Sigmoid colon (tissue), 7 donors: ENCODE data around the gene HBM. TPM values are rescaled to one million over a fixed set of nuclear protein-coding genes. Genes with fewer than 3 reads are reported as not detected.
"Not testable (repeated sequence)": the region's sequence is repeated elsewhere in the genome, so short reads cannot be mapped to it uniquely, and the experiment has no call there.

Experiments
- DNase-seq: peaks from one replicate; pipeline ENCODE4 v3.0.0-alpha.2; 2019
- H3K27ac ChIP-seq, 4 donors: fragments of 200-600 bp; sonication (generic); one replicate each; pipeline ENCODE4 v1.5.1; 2016 to 2019; ENCODE audit warnings: mild to moderate bottlenecking in 1 of 4
- H3K27me3 ChIP-seq, 3 donors: fragments of 200-600 bp; sonication (generic); one replicate each; pipeline ENCODE4 v1.5.1; 2019; ENCODE audit warnings: mild to moderate bottlenecking in 1 of 3
- H3K36me3 ChIP-seq, 4 donors: fragments of 200-600 bp; sonication (generic); one replicate each; pipeline ENCODE4 v1.5.1; 2016 to 2019
- H3K4me1 ChIP-seq, 4 donors: fragments of 200-600 bp; sonication (generic); one replicate each; pipeline ENCODE4 v1.5.1; 2017 to 2019
- H3K4me3 ChIP-seq, 4 donors: fragments of 200-600 bp; sonication (generic); one replicate each; pipeline ENCODE4 v1.5.1; 2017 to 2019; ENCODE audit warnings: mild to moderate bottlenecking in 2 of 4, moderate library complexity in 1 of 4
- H3K9me3 ChIP-seq, 4 donors: fragments of 200-600 bp in 3 of 4; sonication (generic) in 3 of 4; one replicate each; pipeline versions ENCODE4 v1.5.1 to v1.6.1; 2013 to 2019
- CTCF ChIP-seq, 4 experiments: fragments of 450-650 bp in 3 of 4; fragments of 200-600 bp in 1 of 4; IDR thresholded peaks; one replicate each; pipeline ENCODE4 v1.5.1; 2016 to 2019; ENCODE audit warnings: antibody characterized with exemption in 4 of 4, mild to moderate bottlenecking in 3 of 4, moderate library complexity in 2 of 4
- EP300 ChIP-seq, 4 donors: sonication (generic); formaldehyde crosslinking; IDR thresholded peaks; one replicate each; pipeline ENCODE4 v1.6.1; 2017; ENCODE audit warnings: antibody characterized with exemption in 4 of 4
- POLR2A ChIP-seq, 2 donors: fragments of 450-650 bp; IDR thresholded peaks; one replicate each; pipeline ENCODE4 v1.6.1; 2016; ENCODE audit warnings: antibody characterized with exemption in 2 of 2, mild to moderate bottlenecking in 2 of 2, moderate library complexity in 2 of 2
- POLR2AphosphoS5 ChIP-seq, 4 donors: sonication (generic); formaldehyde crosslinking; IDR thresholded peaks; one replicate each; pipeline ENCODE4 v1.6.1; 2017; ENCODE audit warnings: antibody characterized with exemption in 4 of 4
- WGBS, 2 donors: extraction: QIAGEN DNeasy Blood & Tissue Kit; methylation state at CpG; one replicate each; pipeline ENCODE4 v1.1.7; 2013; 5-methylcytosine and 5-hydroxymethylcytosine counted together
- intact Hi-C: fragments of 100-400 bp; cut with DNase I; formaldehyde crosslinking; loops from one replicate; pipeline ENCODE4 v1.15.1; 2023
- polyA plus RNA-seq, 3 donors: library from polyadenylated mRNA; stranded (reverse); fragments of 200-250 nt; gene quantifications; one replicate each; pipeline ENCODE4 v1.2.3, GENCODE V29; 2013
- total RNA-seq, 4 donors: library from RNA; depleted of rRNA; stranded (reverse); fragments of >200 nt; gene quantifications; one replicate each; pipeline ENCODE4 v1.1.0, GENCODE V29; 2016
- donor health status: healthy with polysubstance abuse.
- donor health status: Bipolar disorder and iron deficiency.
- donor health status: healthy.

The HBM gene
- total and polyA plus RNA-seq, 7 donors, result not detected

GRCh38 chr16:166375-167121 is 770 bp downstream of the HBM start:
- intact Hi-C loops, result no loop called here
- Histone ChIP-seq H3K4me3 (no peak overlapping the region), H3K9me3 (no peaks in the 10 kb centered on the region), H3K4me1 (peaks cover 0 to 19% (median 17%) of the 10 kb centered on the region in 4 donors), H3K27me3 (peaks cover 35 to 75% (median 68%) of the 10 kb centered on the region in 3 donors), H3K27ac (no peak overlapping the region), H3K36me3 (no peaks in the 10 kb centered on the region)
- DNase-seq, result no peak
- TF ChIP-seq POLR2A (IDR thresholded peaks at IDR 0.05), result no peak
- TF ChIP-seq EP300 (IDR thresholded peaks at IDR 0.05), result no peak
- no peak for TF ChIP-seq CTCF (IDR thresholded peaks at IDR 0.05)
- no peak for TF ChIP-seq POLR2AphosphoS5 (IDR thresholded peaks at IDR 0.05)
- 6 to 8% methylated on average over 45 of the region's 45 CpGs for WGBS, 2 donors

DNA sequence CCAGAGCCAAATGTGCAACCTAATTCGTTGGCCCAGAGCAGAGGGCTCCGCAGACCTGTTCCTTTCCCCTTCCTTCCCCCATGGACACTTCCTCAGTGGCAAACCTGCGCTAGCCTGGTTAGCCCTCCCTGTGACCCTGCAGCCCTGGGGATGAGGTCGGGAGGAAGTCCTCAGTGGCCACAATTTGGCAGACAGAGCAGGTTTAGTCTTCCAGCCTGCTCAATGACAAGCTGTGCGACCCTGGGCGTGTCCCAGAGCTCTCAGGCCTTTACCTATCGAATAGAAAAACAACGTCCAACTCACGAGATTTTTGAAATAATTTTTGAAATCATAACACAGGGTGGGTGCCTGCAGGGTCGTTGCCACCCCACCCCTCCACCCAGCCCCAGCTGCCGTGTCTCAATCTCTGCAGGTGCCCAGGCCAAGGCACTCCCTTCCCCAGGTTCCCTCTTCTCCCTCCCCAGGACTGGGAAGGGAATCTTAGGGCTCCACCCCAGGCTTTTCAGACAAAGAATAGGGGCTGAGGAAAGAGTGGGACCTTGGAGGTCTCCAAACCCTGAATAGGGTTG is 1.4 kb downstream of the HBM start:
- intact Hi-C loops, result no loop called here
- WGBS, 2 donors, result 12 to 14% methylated on average over 11 of the region's 11 CpGs
- no peak for DNase-seq
- H3K4me1 ChIP-seq, result peaks cover 0 to 19% (median 17%) of the 10 kb centered on the region in 4 donors
- H3K9me3 ChIP-seq, result no peaks in the 10 kb centered on the region
- TF ChIP-seq POLR2A (IDR thresholded peaks at IDR 0.05) (no peak), POLR2AphosphoS5 (IDR thresholded peaks at IDR 0.05) (no peak), EP300 (IDR thresholded peaks at IDR 0.05) (no peak), CTCF (IDR thresholded peaks at IDR 0.05) (no peak)
- H3K27me3 ChIP-seq, result peaks cover 38 to 79% (median 73%) of the 10 kb centered on the region in 3 donors
- no peak overlapping the region for H3K4me3 ChIP-seq
- no peaks in the 10 kb centered on the region for H3K36me3 ChIP-seq
- H3K27ac ChIP-seq, result no peak overlapping the region

- Histone ChIP-seq H3K36me3 (no peaks in the 10 kb centered on the region), H3K4me1 (peaks cover 0 to 19% (median 17%) of the 10 kb centered on the region in 4 donors), H3K4me3 (no peak overlapping the region), H3K27ac (no peak overlapping the region), H3K9me3 (no peaks in the 10 kb centered on the region), H3K27me3 (peaks cover 40 to 73% (median 69%) of the 10 kb centered on the region in 3 donors)
- TF ChIP-seq CTCF (IDR thresholded peaks at IDR 0.05) (no peak), EP300 (IDR thresholded peaks at IDR 0.05) (no peak), POLR2A (IDR thresholded peaks at IDR 0.05) (no peak)
- 46 to 67% methylated on average over 6 of the region's 6 CpGs for WGBS, 2 donors
- intact Hi-C loops, result no loop called here
- DNase-seq, result no peak
Measured at GRCh38 chr16:168424-168823, 2.6 kb downstream of the HBM start.

DNA sequence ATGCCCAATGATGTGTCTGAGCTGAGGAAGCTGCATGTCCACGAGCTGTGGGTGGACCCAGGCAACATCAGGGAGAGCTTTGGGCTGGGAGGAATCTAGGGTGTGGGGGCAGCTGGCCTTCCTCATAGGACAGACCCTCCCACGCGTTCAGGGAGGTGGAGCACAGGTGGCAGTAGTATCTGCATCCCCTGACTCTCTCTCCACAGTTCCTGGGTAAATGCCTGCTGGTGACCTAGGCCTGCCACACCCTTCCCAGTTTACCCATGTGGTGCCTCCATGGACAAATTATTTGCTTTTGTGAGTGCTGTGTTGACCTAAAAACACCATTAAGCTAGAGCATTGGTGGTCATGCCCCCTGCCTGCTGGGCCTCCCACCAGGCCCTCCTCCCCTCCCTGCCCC is 3.2 kb downstream of the HBM start:
- WGBS, 2 donors, result 14 to 33% methylated on average over 3 of the region's 3 CpGs
- Histone ChIP-seq H3K4me3 (no peak overlapping the region), H3K4me1 (peaks cover 0 to 19% (median 17%) of the 10 kb centered on the region in 4 donors), H3K27ac (no peak overlapping the region), H3K36me3 (no peaks in the 10 kb centered on the region), H3K27me3 (peaks cover 40 to 77% (median 69%) of the 10 kb centered on the region in 3 donors), H3K9me3 (no peaks in the 10 kb centered on the region)
- DNase-seq, result no peak
- no peak for TF ChIP-seq POLR2A (IDR thresholded peaks at IDR 0.05)
- intact Hi-C loops, result no loop called here

DNA sequence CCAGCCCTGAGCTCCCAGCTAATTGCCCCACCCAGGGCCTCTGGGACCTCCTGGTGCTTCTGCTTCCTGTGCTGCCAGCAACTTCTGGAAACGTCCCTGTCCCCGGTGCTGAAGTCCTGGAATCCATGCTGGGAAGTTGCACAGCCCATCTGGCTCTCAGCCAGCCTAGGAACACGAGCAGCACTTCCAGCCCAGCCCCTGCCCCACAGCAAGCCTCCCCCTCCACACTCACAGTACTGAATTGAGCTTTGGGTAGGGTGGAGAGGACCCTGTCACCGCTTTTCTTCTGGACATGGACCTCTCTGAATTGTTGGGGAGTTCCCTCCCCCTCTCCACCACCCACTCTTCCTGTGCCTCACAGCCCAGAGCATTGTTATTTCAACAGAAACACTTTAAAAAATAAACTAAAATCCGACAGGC is 4.3 kb downstream of the HBM start:
- 6 to 7% methylated on average over 5 of the region's 5 CpGs for WGBS, 2 donors

More for the DNA sequence above, 4.3 kb downstream of the HBM start:
- Histone ChIP-seq H3K27me3 (peaks cover 43 to 84% (median 73%) of the 10 kb centered on the region in 3 donors), H3K4me1 (peaks cover 0 to 17% (median 15%) of the 10 kb centered on the region in 4 donors)
- peak; percentile 73 for DNase-seq
- H3K9me3 ChIP-seq, intact Hi-C loops, H3K4me3 ChIP-seq, H3K36me3 ChIP-seq, H3K27ac ChIP-seq: not testable (repeated sequence)
